Liver (tissue), 9 donors: ENCODE data around the gene RAD51AP2. TPM values are rescaled to one million over a fixed set of nuclear protein-coding genes. Genes with fewer than 3 reads are reported as not detected.

Experiments used
- DNase-seq: peaks from one replicate; pipeline ENCODE4 v3.0.0-alpha.2; 2017; ENCODE audit warnings: low spot score
- H3K27ac ChIP-seq, 2 donors: one replicate each; pipeline ENCODE4 v1.7.0; 2013; ENCODE audit warnings: inconsistent platforms in 2 of 2, low read length in 2 of 2, control low read depth in 1 of 2, low read depth in 1 of 2, mild to moderate bottlenecking in 1 of 2
- H3K27me3 ChIP-seq, 4 donors: one replicate each; pipeline versions ENCODE4 v1.6.1 to v1.7.0; 2013; ENCODE audit warnings: low read length in 3 of 4, inconsistent platforms in 1 of 4, mild to moderate bottlenecking in 1 of 4, moderate library complexity in 1 of 4; ENCODE audit not compliant: control insufficient read depth in 4 of 4, insufficient read depth in 4 of 4
- H3K36me3 ChIP-seq, 4 donors: one replicate each; pipeline versions ENCODE4 v1.6.1 to v1.7.0; 2013; ENCODE audit warnings: low read length in 3 of 4, mild to moderate bottlenecking in 3 of 4, low read depth in 1 of 4, moderate library complexity in 1 of 4; ENCODE audit not compliant: control insufficient read depth in 4 of 4, insufficient read depth in 3 of 4
- H3K4me1 ChIP-seq, 4 donors: one replicate each; pipeline versions ENCODE4 v1.6.1 to v1.7.0; 2013; ENCODE audit warnings: low read length in 3 of 4, mild to moderate bottlenecking in 3 of 4, moderate library complexity in 1 of 4; ENCODE audit not compliant: control insufficient read depth in 4 of 4, insufficient read depth in 4 of 4
- H3K4me3 ChIP-seq, 3 donors: one replicate each; pipeline versions ENCODE4 v1.6.1 to v1.7.0; 2013; ENCODE audit warnings: low read length in 3 of 3, control low read depth in 1 of 3, low read depth in 1 of 3, mild to moderate bottlenecking in 1 of 3
- H3K9ac ChIP-seq, 2 donors: one replicate each; pipeline ENCODE4 v1.7.0; 2013; ENCODE audit warnings: low read length in 2 of 2, mild to moderate bottlenecking in 2 of 2, moderate library complexity in 2 of 2, control low read depth in 1 of 2, low read depth in 1 of 2
- H3K9me3 ChIP-seq, 4 donors: one replicate each; pipeline versions ENCODE4 v1.6.1 to v1.7.0; 2013; ENCODE audit warnings: low read length in 3 of 4; ENCODE audit not compliant: control insufficient read depth in 4 of 4
- ATF3 ChIP-seq: IDR thresholded peaks from 2 replicates; pipeline ENCODE4 v1.6.1; 2016; ENCODE audit warnings: antibody characterized with exemption
- CTCF ChIP-seq: fragments of 150-350 bp; IDR thresholded peaks from 2 replicates; pipeline ENCODE4 v1.5.1; 2017; ENCODE audit warnings: improper control_type of control experiment, low read depth, low read length; ENCODE audit not compliant: missing input control
- EGR1 ChIP-seq, 2 donors: IDR thresholded peaks; 2 replicates each; pipeline ENCODE4 v1.6.1; 2016 to 2018; ENCODE audit warnings: antibody characterized with exemption in 2 of 2, low read depth in 2 of 2
- FOXA1 ChIP-seq: IDR thresholded peaks from 2 replicates; pipeline ENCODE4 v1.6.1; 2016; ENCODE audit warnings: antibody characterized with exemption
- FOXA2 ChIP-seq: IDR thresholded peaks from 2 replicates; pipeline ENCODE4 v1.6.1; 2016; ENCODE audit warnings: antibody characterized with exemption
- GABPA ChIP-seq, 2 donors: IDR thresholded peaks in 1 of 2; conservative IDR thresholded peaks in 1 of 2; 2 replicates each; pipeline ENCODE4 v1.6.1; 2016; ENCODE audit warnings: antibody characterized with exemption in 2 of 2, mild to moderate bottlenecking in 1 of 2, moderate library complexity in 1 of 2
- HNF4A ChIP-seq, 2 donors: conservative IDR thresholded peaks; 2 replicates each; pipeline ENCODE4 v1.6.1; 2016; ENCODE audit warnings: antibody characterized with exemption in 2 of 2, mild to moderate bottlenecking in 2 of 2
- HNF4G ChIP-seq: IDR thresholded peaks from 2 replicates; pipeline ENCODE4 v1.6.1; 2016; ENCODE audit warnings: antibody characterized with exemption
- JUND ChIP-seq, 2 donors: IDR thresholded peaks; 2 replicates each; pipeline ENCODE4 v1.6.1; 2016; ENCODE audit warnings: antibody characterized with exemption in 2 of 2
- NR2F2 ChIP-seq: IDR thresholded peaks from 2 replicates; pipeline ENCODE4 v1.6.1; 2016; ENCODE audit warnings: antibody characterized with exemption
- RAD21 ChIP-seq, 2 donors: IDR thresholded peaks; 2 replicates each; pipeline ENCODE4 v1.6.1; 2016; ENCODE audit warnings: antibody characterized with exemption in 2 of 2, mild to moderate bottlenecking in 2 of 2
- REST ChIP-seq: IDR thresholded peaks from 2 replicates; pipeline ENCODE4 v1.6.1; 2016; ENCODE audit warnings: antibody characterized with exemption, mild to moderate bottlenecking
- RXRA ChIP-seq, 2 donors: IDR thresholded peaks; 2 replicates each; pipeline ENCODE4 v1.6.1; 2017 to 2018; ENCODE audit warnings: antibody characterized with exemption in 2 of 2, mild to moderate bottlenecking in 1 of 2
- SP1 ChIP-seq: IDR thresholded peaks from 2 replicates; pipeline ENCODE4 v1.6.1; 2018; ENCODE audit warnings: antibody characterized with exemption, mild to moderate bottlenecking
- TAF1 ChIP-seq: conservative IDR thresholded peaks from 2 replicates; pipeline ENCODE4 v1.6.1; 2016; ENCODE audit warnings: antibody characterized with exemption, mild to moderate bottlenecking
- YY1 ChIP-seq: IDR thresholded peaks from 2 replicates; pipeline ENCODE4 v1.6.1; 2016; ENCODE audit warnings: antibody characterized with exemption, mild to moderate bottlenecking
- WGBS: extraction: QIAGEN DNeasy Blood & Tissue Kit; methylation state at CpG from one replicate; pipeline ENCODE4 v1.1.7; 2013; 5-methylcytosine and 5-hydroxymethylcytosine counted together
- polyA plus RNA-seq, 2 donors: library from polyadenylated mRNA; stranded (reverse) in 1 of 2; unstranded in 1 of 2; fragments of 200-250 nt in 1 of 2; fragments of >200 nt in 1 of 2; fragmentation: Nextera tagmentation in 1 of 2; extraction: Ambion mirVana in 1 of 2; gene quantifications; one replicate each; pipeline versions ENCODE4 v1.2.1 to v1.2.3, GENCODE V29; 2013 to 2015
- total RNA-seq, 2 donors: library from RNA; depleted of rRNA; stranded (reverse); fragments of >200 nt; gene quantifications; one replicate each; pipeline ENCODE4 v1.2.3, GENCODE V29; 2014
- TF ChIP-seq, protein P1 (sequence below): IDR thresholded peaks from 2 replicates; pipeline ENCODE4 v1.6.1; 2016; ENCODE audit warnings: antibody characterized with exemption
- donor health status: healthy.
- donor health status: healthy.
- donor health status: healthy.
- donor health status: healthy.
- donor health status: healthy.

The RAD51AP2 gene
- total and polyA plus RNA-seq, 4 donors = 0.02 to 0.25 (median 0.11) TPM

DNA sequence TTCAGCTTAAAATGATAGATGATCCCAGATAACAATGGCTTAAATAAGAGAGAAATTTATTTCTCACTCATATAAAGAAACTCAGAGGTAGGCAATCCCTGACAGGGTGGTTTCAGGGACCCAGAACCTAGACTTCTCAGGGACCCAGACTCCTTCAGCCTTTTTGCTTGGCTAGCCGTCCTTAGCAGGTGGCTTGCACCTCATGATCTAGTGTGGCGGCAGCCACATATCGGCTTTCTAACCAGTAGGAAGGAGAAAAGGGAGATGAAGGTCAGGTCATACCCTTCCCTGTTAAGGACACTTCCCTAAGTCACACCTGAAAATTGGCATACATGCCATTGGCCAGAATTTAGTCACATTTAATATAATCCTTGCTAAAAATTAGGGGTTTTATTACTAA lies 40.6 kb upstream of the RAD51AP2 start:
- no peak for DNase-seq
- Histone ChIP-seq H3K9me3 (no peaks in the 10 kb centered on the region), H3K9ac (no peak overlapping the region), H3K4me3 (no peak overlapping the region), H3K27me3 (no peaks in the 10 kb centered on the region), H3K4me1 (peaks cover 2 to 34% (median 18%) of the 10 kb centered on the region in 4 donors), H3K27ac (no peak overlapping the region), H3K36me3 (no peaks in the 10 kb centered on the region)
- WGBS = 89% methylated on average over 3 of the region's 3 CpGs
- no peak for TF ChIP-seq CTCF
- TF ChIP-seq YY1 = no peak
- no peak for TF ChIP-seq FOXA1
- TF ChIP-seq JUND (IDR thresholded peaks at IDR 0.05) = no peak
- TF ChIP-seq HNF4G = no peak
- no peak for TF ChIP-seq ATF3
- TF ChIP-seq GABPA (IDR thresholded peaks at IDR 0.05 in 1 of 2, conservative IDR thresholded peaks at IDR 0.05 in 1 of 2) = no peak
- no peak for TF ChIP-seq REST
- TF ChIP-seq, protein P1, sequence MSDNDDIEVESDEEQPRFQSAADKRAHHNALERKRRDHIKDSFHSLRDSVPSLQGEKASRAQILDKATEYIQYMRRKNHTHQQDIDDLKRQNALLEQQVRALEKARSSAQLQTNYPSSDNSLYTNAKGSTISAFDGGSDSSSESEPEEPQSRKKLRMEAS = no peak
- TF ChIP-seq TAF1 = no peak

DNA sequence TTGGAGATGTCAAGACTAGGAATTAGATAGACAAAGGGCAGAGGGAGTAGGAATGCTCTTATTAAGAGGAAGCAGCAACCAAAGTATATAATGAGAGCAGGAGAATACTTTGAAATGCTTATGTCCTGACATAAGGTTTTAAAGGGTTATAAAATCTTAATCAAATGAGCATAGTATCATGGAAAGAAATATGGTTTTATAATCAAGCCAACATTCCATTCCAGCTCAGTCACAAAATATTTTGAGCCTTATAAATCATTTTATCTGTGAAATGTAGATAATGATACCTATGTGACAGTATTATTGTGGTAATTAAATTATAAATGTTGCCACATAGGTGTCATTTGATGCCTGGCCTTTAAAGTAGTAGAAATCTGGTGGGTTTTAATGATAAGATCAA lies 39.8 kb upstream of the RAD51AP2 start:
- peak overlapping the region; percentile 15 to 51 for H3K27ac ChIP-seq
- no peak for DNase-seq

More for the DNA sequence above, 39.8 kb upstream of the RAD51AP2 start:
- H3K4me3 ChIP-seq = no peak overlapping the region
- peaks cover 2 to 36% (median 18%) of the 10 kb centered on the region in 4 donors for H3K4me1 ChIP-seq
- H3K27me3 ChIP-seq = no peaks in the 10 kb centered on the region
- TF ChIP-seq CTCF = no peak
- no peak for TF ChIP-seq YY1
- no peak for TF ChIP-seq HNF4A (conservative IDR thresholded peaks at IDR 0.05)
- TF ChIP-seq EGR1 (IDR thresholded peaks at IDR 0.05; ENCODE audit: low read depth in 2 of 2) = no peak
- no peak for TF ChIP-seq FOXA1
- no peak for TF ChIP-seq ATF3
- TF ChIP-seq TAF1 = no peak
- TF ChIP-seq FOXA2 = no peak
- no peak for TF ChIP-seq JUND (IDR thresholded peaks at IDR 0.05)
- TF ChIP-seq NR2F2 = no peak
- TF ChIP-seq RXRA (IDR thresholded peaks at IDR 0.05) = no peak
- TF ChIP-seq RAD21 (IDR thresholded peaks at IDR 0.05) = no peak
- no peak for TF ChIP-seq SP1
- TF ChIP-seq GABPA (IDR thresholded peaks at IDR 0.05 in 1 of 2, conservative IDR thresholded peaks at IDR 0.05 in 1 of 2) = no peak
- H3K9ac ChIP-seq = no peak overlapping the region
- H3K36me3 ChIP-seq = no peaks in the 10 kb centered on the region
- no peaks in the 10 kb centered on the region for H3K9me3 ChIP-seq
